Glutamatergic neuron (in vitro differentiated cells): ENCODE results near the gene KRT36. TPM values are rescaled to one million over a fixed set of nuclear protein-coding genes. Genes with fewer than 3 reads are reported as not detected.

Source experiments
- DNase-seq: peaks from one replicate; pipeline ENCODE4 v3.0.0; 2022
- H3K27ac Mint-ChIP-seq: one replicate; pipeline ENCODE4 v1.8.0; 2020; ENCODE audit warnings: mild to moderate bottlenecking, mixed read lengths, inconsistent platforms; ENCODE audit not compliant: unreplicated experiment
- H3K27me3 Mint-ChIP-seq: one replicate; pipeline ENCODE4 v1.8.0; 2020; ENCODE audit warnings: mild to moderate bottlenecking, moderate library complexity, mixed read lengths, inconsistent platforms; ENCODE audit not compliant: unreplicated experiment
- H3K36me3 Mint-ChIP-seq: one replicate; pipeline ENCODE4 v1.8.0; 2020; ENCODE audit warnings: mild to moderate bottlenecking, mixed read lengths, inconsistent platforms; ENCODE audit not compliant: unreplicated experiment
- H3K4me1 Mint-ChIP-seq: one replicate; pipeline ENCODE4 v1.8.0; 2020; ENCODE audit warnings: mild to moderate bottlenecking, low read depth, mixed read lengths, inconsistent platforms; ENCODE audit not compliant: unreplicated experiment
- H3K4me3 Mint-ChIP-seq: one replicate; pipeline ENCODE4 v1.8.0; 2020; ENCODE audit warnings: mild to moderate bottlenecking, mixed read lengths, inconsistent platforms; ENCODE audit not compliant: unreplicated experiment
- H3K9me3 Mint-ChIP-seq: one replicate; pipeline ENCODE4 v1.8.0; 2020; ENCODE audit warnings: mild to moderate bottlenecking, moderate library complexity, mixed read lengths, inconsistent platforms; ENCODE audit not compliant: unreplicated experiment
- total RNA-seq: library from RNA; stranded (reverse); fragmentation: NEBNext Ultra II Directional; extraction: Animal tissue kit (Norgen Biotek cat#: 25700); gene quantifications from one replicate; pipeline ENCODE4 v1.2.1, GENCODE V29; 2021; ENCODE audit not compliant: unreplicated experiment
- TF ChIP-seq, protein P1 (sequence below): fragments of 200-600 bp; sonication (generic); IDR thresholded peaks from one replicate; pipeline ENCODE4 v1.5.0; 2021; ENCODE audit not compliant: partially characterized antibody, unreplicated experiment

The KRT36 gene
- total RNA-seq, 1 donor from 2014 or later: not detected

DNA sequence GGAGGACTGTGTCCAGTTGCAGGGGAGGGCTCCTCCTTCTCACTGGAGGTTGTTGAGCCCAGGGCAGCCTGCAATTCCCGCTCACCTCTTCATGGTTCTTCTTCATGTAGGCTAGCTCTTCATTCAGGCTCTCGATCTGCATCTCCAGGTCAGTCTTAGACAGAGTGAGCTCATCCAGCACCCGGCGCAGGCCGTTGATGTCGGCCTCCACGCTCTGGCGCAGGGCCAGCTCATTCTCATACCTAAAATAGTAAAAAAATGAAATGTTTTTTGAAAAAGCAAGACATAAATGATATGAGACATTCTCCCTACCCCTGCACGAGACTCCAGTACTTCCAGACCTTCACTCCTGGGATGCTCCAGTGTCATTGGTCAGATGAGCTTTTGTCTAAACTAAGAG, 13.5 kb upstream of the KRT36 start:
- H3K27me3 Mint-ChIP-seq: peaks cover 11% of the 10 kb centered on the region
- DNase-seq: no peak
- no peak overlapping the region for H3K4me3 Mint-ChIP-seq
- no peaks in the 10 kb centered on the region for H3K4me1 Mint-ChIP-seq
- H3K9me3 Mint-ChIP-seq: peaks cover 3% of the 10 kb centered on the region
- no peak overlapping the region for H3K27ac Mint-ChIP-seq
- TF ChIP-seq, protein P1, sequence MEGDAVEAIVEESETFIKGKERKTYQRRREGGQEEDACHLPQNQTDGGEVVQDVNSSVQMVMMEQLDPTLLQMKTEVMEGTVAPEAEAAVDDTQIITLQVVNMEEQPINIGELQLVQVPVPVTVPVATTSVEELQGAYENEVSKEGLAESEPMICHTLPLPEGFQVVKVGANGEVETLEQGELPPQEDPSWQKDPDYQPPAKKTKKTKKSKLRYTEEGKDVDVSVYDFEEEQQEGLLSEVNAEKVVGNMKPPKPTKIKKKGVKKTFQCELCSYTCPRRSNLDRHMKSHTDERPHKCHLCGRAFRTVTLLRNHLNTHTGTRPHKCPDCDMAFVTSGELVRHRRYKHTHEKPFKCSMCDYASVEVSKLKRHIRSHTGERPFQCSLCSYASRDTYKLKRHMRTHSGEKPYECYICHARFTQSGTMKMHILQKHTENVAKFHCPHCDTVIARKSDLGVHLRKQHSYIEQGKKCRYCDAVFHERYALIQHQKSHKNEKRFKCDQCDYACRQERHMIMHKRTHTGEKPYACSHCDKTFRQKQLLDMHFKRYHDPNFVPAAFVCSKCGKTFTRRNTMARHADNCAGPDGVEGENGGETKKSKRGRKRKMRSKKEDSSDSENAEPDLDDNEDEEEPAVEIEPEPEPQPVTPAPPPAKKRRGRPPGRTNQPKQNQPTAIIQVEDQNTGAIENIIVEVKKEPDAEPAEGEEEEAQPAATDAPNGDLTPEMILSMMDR: no peak
- H3K36me3 Mint-ChIP-seq: no peaks in the 10 kb centered on the region

DNA sequence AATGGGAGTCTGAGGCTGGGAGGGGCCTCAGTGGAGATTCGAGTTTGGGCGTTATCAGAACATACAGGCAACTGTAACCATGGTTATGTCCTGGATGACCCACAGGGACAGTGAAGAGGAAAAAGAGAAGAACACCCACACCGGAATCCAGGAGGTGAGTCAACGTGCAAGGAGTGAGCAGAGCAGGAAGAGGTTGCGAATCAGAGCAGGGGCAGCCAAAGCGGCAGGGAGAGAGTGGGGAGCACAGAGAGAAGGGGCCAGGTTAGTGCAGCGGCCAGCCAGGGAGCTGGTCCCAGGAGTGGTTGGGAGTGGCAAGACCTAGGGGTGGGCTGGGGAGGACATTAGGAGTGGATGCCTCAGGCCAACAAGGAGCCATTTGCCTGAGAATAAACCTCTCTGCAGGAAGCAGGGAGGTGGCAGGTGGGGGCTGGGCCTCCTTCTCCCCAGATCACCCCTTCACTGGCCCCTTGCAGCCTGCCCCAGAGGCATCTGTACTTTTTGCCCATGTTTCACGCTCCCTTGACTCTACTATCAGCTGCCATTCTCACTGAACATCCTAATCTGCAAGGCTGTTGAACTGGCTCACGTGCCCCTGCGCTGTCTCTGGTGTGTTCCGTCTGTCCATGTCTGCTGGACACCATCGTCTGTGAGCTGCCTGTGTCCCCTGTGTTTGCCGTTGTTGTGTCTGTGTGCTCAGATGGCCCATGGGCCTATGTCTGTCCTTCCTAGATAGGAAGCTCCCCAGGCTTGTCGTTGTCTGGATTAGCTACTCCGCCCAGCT, 10.6 kb upstream of the KRT36 start:
- Mint-ChIP-seq H3K9me3 (peaks cover 1% of the 10 kb centered on the region), H3K4me3 (no peak overlapping the region), H3K4me1 (no peaks in the 10 kb centered on the region), H3K36me3 (no peaks in the 10 kb centered on the region), H3K27ac (no peak overlapping the region), H3K27me3 (peaks cover 12% of the 10 kb centered on the region)
- no peak for DNase-seq
- TF ChIP-seq, protein P1: no peak

DNA sequence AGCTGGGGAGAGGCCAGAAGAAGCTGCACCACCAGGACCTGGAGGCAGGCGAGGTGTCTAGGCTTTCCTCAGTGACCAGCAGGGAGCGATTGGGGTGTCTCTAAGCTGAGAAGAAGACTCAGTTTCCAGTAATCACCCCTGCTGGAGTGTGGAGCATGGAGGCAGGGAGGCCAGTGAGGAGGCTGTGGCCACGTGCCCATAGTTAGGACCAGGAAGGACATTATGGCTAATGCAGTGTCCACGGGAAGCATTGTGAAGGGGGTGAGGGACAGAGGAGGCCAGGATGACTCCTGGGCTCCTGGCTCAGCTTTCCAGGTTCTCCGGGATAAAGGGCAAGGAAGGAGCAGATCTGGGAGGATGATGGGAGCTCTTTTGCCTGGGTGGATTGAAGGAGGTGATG, 10.0 kb upstream of the KRT36 start:
- no peak overlapping the region for H3K27ac Mint-ChIP-seq
- TF ChIP-seq, protein P1: no peak
- H3K27me3 Mint-ChIP-seq: peaks cover 18% of the 10 kb centered on the region
- no peaks in the 10 kb centered on the region for H3K36me3 Mint-ChIP-seq
- no peak for DNase-seq
- H3K9me3 Mint-ChIP-seq: peaks cover 1% of the 10 kb centered on the region
- H3K4me1 Mint-ChIP-seq: peaks cover 4% of the 10 kb centered on the region
- no peak overlapping the region for H3K4me3 Mint-ChIP-seq

DNA sequence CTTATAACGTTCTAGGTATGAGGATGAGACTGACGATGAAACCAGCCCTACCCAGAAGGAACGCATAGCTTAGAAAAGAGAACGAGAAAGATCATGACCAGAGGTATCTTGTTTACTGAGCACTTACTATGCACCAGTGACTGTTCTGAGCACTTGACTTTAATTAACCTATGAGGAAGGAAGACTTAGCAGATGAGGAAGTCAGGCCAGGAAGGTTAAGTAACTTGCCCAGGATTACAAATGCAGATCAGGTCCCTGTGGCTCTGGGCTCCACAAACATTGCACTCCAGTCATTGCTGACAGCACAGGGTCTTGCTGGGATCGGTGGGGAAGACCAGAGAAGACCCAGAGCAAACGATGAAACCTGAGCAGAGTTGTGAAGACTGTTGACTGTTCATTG, 8.6 kb upstream of the KRT36 start:
- H3K36me3 Mint-ChIP-seq: no peaks in the 10 kb centered on the region
- DNase-seq: no peak

More for the DNA sequence above, 8.6 kb upstream of the KRT36 start:
- H3K4me1 Mint-ChIP-seq: peaks cover 4% of the 10 kb centered on the region
- no peak overlapping the region for H3K27ac Mint-ChIP-seq
- peaks cover 1% of the 10 kb centered on the region for H3K9me3 Mint-ChIP-seq
- H3K27me3 Mint-ChIP-seq: peaks cover 18% of the 10 kb centered on the region
- TF ChIP-seq, protein P1: no peak
- H3K4me3 Mint-ChIP-seq: no peak overlapping the region
